ENCODE measurements around the gene ECSCR.

DNA sequence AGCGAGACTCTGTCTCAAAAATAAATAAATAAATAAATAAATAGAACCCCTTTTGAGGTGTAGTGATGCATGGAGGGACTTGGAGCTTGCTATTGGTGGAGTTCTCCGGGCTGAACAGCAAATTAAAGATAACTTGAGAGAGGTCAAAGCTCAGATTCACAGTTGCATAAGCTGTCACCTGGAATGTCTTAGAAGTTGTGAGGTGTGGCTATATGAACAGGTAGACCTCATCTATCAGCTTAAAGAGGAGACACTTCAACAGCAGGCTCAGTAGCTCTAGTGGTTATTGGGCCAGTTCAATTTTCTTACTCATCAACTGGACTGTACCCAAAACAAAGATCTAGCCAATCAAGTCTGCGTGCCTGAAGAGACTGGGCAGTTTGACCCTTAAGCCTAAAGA lies 31.7 kb upstream of the ECSCR start:
- no peak for TF ChIP-seq EZH2 (IDR thresholded peaks at IDR 0.05)
- TF ChIP-seq, protein P1, sequence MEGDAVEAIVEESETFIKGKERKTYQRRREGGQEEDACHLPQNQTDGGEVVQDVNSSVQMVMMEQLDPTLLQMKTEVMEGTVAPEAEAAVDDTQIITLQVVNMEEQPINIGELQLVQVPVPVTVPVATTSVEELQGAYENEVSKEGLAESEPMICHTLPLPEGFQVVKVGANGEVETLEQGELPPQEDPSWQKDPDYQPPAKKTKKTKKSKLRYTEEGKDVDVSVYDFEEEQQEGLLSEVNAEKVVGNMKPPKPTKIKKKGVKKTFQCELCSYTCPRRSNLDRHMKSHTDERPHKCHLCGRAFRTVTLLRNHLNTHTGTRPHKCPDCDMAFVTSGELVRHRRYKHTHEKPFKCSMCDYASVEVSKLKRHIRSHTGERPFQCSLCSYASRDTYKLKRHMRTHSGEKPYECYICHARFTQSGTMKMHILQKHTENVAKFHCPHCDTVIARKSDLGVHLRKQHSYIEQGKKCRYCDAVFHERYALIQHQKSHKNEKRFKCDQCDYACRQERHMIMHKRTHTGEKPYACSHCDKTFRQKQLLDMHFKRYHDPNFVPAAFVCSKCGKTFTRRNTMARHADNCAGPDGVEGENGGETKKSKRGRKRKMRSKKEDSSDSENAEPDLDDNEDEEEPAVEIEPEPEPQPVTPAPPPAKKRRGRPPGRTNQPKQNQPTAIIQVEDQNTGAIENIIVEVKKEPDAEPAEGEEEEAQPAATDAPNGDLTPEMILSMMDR (IDR thresholded peaks at IDR 0.05) = no peak

All from neural progenitor cell (in vitro differentiated cells).